Calu3 (cell line): ENCODE measurements around the gene TRIM17. TPM values are rescaled to one million over a fixed set of nuclear protein-coding genes. Genes with fewer than 3 reads are reported as not detected.

ENCODE experiments used
- BruUV-seq: library from RNA; stranded (reverse); fragments of 400-500 nt; replicated peaks from 2 replicates; lab custom pipeline; 2021; lab: Mats Ljungman, UMichigan
- CTCF ChIA-PET: fragments of 300-600 bp; sonication (Branson Sonifier 250); formaldehyde crosslinking; loops from one replicate; lab custom pipeline; 2022; ENCODE audit warnings: antibody characterized with exemption; lab: Charles Lee
- DNase-seq: peaks from one replicate; pipeline ENCODE4 v3.0.0; 2022
- H3K27ac Mint-ChIP-seq: one replicate; pipeline ENCODE4 v1.8.0; 2022; ENCODE audit warnings: mixed read lengths; ENCODE audit not compliant: unreplicated experiment
- H3K27me3 Mint-ChIP-seq: one replicate; pipeline ENCODE4 v1.8.0; 2022; ENCODE audit warnings: mixed read lengths; ENCODE audit not compliant: unreplicated experiment
- H3K36me3 Mint-ChIP-seq: one replicate; pipeline ENCODE4 v1.8.0; 2022; ENCODE audit warnings: mild to moderate bottlenecking, moderate library complexity, mixed read lengths; ENCODE audit not compliant: insufficient read depth, unreplicated experiment
- H3K4me1 Mint-ChIP-seq: one replicate; pipeline ENCODE4 v1.8.0; 2022; ENCODE audit warnings: mild to moderate bottlenecking, low read depth, mixed read lengths; ENCODE audit not compliant: unreplicated experiment
- H3K4me3 Mint-ChIP-seq: one replicate; pipeline ENCODE4 v1.8.0; 2022; ENCODE audit warnings: mild to moderate bottlenecking, low read depth, moderate library complexity, mixed read lengths; ENCODE audit not compliant: unreplicated experiment
- H3K9me3 Mint-ChIP-seq: one replicate; pipeline ENCODE4 v1.8.0; 2022; ENCODE audit warnings: low read depth, mixed read lengths; ENCODE audit not compliant: unreplicated experiment
- CTCF ChIP-seq: fragments of 200-600 bp; IDR thresholded peaks from one replicate; pipeline ENCODE4 v1.8.0; 2022; ENCODE audit warnings: antibody characterized with exemption; ENCODE audit not compliant: unreplicated experiment
- intact Hi-C: fragments of 100-400 bp; cut with micrococcal nuclease; formaldehyde crosslinking; loops from one replicate; pipeline ENCODE4 v1.10.0; 2022; ENCODE audit not compliant: unreplicated experiment
- total RNA-seq: library from RNA; stranded (reverse); gene quantifications from 2 replicates; pipeline ENCODE4 v1.2.3, GENCODE V29; 2022

Gene TRIM17
- total RNA-seq, 1 experiment from 2014 or later, result 3.8 TPM

- Mint-ChIP-seq H3K27me3 (no peaks in the 10 kb centered on the region), H3K4me1 (peaks cover 8% of the 10 kb centered on the region)
Observed at GRCh38 chr1:228375578-228376261, 40.9 kb downstream of the TRIM17 start.

DNA sequence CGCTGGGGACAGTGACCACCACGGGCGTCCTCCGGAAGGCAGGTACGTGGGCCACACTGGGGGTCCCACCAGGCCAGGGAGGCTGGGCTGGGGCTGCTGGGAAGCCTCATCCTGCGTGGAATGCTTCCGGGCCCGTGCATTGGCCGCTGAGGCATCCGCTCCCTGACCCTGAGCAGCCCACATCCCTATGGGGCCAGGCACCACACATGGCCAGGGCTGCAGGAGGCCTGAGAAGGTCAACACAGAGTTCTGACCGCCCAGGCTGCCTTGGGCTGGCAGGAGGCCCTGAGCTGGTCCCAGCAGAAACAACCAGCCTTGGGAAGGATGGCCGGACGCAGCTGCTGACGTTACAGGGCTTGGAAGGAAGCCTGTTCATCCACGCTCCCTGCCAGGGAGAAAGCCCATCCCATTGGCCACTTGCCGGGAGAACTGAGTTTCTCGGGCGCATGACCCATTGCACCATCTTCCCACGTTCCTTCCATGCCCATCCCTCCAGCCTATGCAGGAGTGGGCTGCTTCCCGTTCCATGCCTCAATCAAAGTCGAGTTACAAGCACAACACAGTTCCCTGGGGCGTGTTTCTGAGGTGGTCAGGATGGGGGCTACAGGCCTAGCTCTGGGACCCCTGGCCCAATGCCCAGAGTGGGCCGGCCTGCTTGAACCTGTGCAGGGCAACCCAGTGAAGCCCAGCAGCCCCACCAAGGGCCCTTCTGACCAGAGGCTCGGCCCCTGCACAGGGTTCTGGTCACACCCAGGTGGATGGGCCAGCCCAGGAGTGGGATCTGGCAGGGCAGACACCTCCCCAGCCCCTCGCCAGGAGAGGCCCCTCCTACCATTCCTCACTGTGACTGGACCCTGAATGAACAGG is 41.7 kb downstream of the TRIM17 start:
- Mint-ChIP-seq H3K9me3 (no peaks in the 10 kb centered on the region), H3K4me3 (no peak overlapping the region), H3K36me3 (peaks cover 29% of the 10 kb centered on the region), H3K4me1 (peaks cover 8% of the 10 kb centered on the region), H3K27ac (no peak overlapping the region), H3K27me3 (no peaks in the 10 kb centered on the region)
- no TSS peak for BruUV-seq
- intact Hi-C loops, result no loop called here
- TF ChIP-seq CTCF, result no peak
- DNase-seq, result no peak
- CTCF ChIA-PET, result no interaction called here

More at GRCh38 chr1:228375578-228376261, 40.9 kb downstream of the TRIM17 start:
- intact Hi-C loops, result no loop called here
- no peak for DNase-seq
- Mint-ChIP-seq H3K27ac (peak overlapping the region; percentile 55), H3K9me3 (no peaks in the 10 kb centered on the region), H3K4me3 (no peak overlapping the region), H3K36me3 (peaks cover 29% of the 10 kb centered on the region)
- CTCF ChIA-PET, result no interaction called here
- BruUV-seq, result no TSS peak
- TF ChIP-seq CTCF, result no peak

DNA sequence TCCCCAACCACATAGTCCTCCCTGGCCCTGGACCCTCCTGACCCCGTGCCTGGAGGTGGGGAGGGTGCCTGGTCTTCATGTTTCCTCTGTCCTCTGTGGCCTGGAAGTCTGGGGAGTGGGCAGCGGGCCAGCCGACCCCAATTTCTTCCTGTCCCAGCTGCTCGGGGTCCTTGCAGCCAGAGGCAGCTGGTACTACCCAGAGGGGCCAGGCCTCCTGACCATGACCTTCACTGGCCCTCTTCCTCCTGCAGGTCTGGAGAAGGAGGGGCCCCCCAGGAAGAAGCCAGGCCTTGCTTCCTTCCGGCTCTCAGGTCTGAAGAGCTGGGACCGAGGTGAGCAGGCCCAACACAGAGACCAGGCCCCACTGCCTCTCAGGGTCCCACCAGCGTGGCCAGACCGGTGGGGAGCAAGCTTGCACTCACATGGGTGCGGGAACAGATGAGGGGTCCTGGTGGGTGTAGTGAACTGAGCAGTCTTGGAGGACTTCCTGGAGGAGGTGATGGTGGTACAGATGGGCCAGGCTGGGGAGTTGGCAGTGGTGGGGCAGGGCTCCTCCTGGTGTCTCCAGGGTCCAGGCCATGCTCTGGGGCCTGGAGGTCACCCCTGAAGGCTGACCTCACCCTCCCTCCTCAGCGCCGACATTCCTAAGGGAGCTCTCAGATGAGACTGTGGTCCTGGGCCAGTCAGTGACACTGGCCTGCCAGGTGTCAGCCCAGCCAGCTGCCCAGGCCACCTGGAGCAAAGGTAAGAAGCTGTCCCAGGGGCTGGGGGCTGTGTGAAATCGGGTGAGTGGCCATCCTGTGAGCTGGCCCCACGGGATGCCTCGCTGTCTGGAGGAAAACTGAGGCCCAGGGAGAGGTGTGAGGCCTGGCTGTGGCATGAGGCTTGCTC is 42.7 kb downstream of the TRIM17 start:
- peaks cover 10% of the 10 kb centered on the region for H3K4me1 Mint-ChIP-seq
- peaks cover 25% of the 10 kb centered on the region for H3K36me3 Mint-ChIP-seq
- no peaks in the 10 kb centered on the region for H3K27me3 Mint-ChIP-seq
- peak overlapping the region; percentile 63 for H3K27ac Mint-ChIP-seq
- no peak for DNase-seq
- H3K4me3 Mint-ChIP-seq, result no peak overlapping the region
- intact Hi-C loops, result no loop called here
- no peaks in the 10 kb centered on the region for H3K9me3 Mint-ChIP-seq
- TF ChIP-seq CTCF, result no peak
- CTCF ChIA-PET, result no interaction called here
- no TSS peak for BruUV-seq
